Colon (tissue), 2 donors: Measurements from ENCODE around the gene AQP12A.

Experiments used
- FAIRE-seq: peaks from 2 replicates; lab custom pipeline; 2012; peaks lifted over from hg19 to GRCh38; lab: Jason Lieb, UNC
- donor health status: control.
- donor health status: control.

AQP12A gene

GRCh38 chr2:240722796-240723735 lies 31.4 kb downstream of the AQP12A start:
- FAIRE-seq, result no peak

GRCh38 chr2:240723851-240724250 lies 32.2 kb downstream of the AQP12A start:
- FAIRE-seq, result no peak

- FAIRE-seq, result no peak
Measured at GRCh38 chr2:240724431-240724830, 32.8 kb downstream of the AQP12A start.

- FAIRE-seq, result no peak
Measured at GRCh38 chr2:240725266-240725665, 33.6 kb downstream of the AQP12A start.

- FAIRE-seq, result no peak
Measured at GRCh38 chr2:240725671-240726070, 34.0 kb downstream of the AQP12A start.

GRCh38 chr2:240726876-240727275 lies 35.2 kb downstream of the AQP12A start:
- FAIRE-seq, result no peak

GRCh38 chr2:240727439-240727838 lies 35.8 kb downstream of the AQP12A start:
- FAIRE-seq, result no peak

- no peak for FAIRE-seq
Measured at GRCh38 chr2:240727913-240728312, 36.2 kb downstream of the AQP12A start.

GRCh38 chr2:240728361-240728760 lies 36.7 kb downstream of the AQP12A start:
- FAIRE-seq, result no peak

GRCh38 chr2:240728827-240729226 lies 37.2 kb downstream of the AQP12A start:
- no peak for FAIRE-seq

GRCh38 chr2:240730501-240731177 lies 39.0 kb downstream of the AQP12A start:
- FAIRE-seq, result no peak

- no peak for FAIRE-seq
Measured at GRCh38 chr2:240731178-240731545, 39.5 kb downstream of the AQP12A start.

- FAIRE-seq, result no peak
Measured at GRCh38 chr2:240732184-240732583, 40.5 kb downstream of the AQP12A start.

GRCh38 chr2:240732911-240733622 lies 41.4 kb downstream of the AQP12A start:
- no peak for FAIRE-seq

GRCh38 chr2:240733803-240734495 lies 42.3 kb downstream of the AQP12A start:
- no peak for FAIRE-seq

GRCh38 chr2:240734756-240735155 lies 43.1 kb downstream of the AQP12A start:
- no peak for FAIRE-seq

- no peak for FAIRE-seq
Measured at GRCh38 chr2:240735476-240735875, 43.8 kb downstream of the AQP12A start.

- FAIRE-seq, result no peak
Measured at GRCh38 chr2:240736281-240737250, 44.9 kb downstream of the AQP12A start.

GRCh38 chr2:240737512-240737911 lies 45.8 kb downstream of the AQP12A start:
- FAIRE-seq, result no peak

GRCh38 chr2:240737958-240738357 lies 46.3 kb downstream of the AQP12A start:
- FAIRE-seq, result no peak

- no peak for FAIRE-seq
Measured at GRCh38 chr2:240739797-240740196, 48.1 kb downstream of the AQP12A start.
